ENCODE results near the gene QPCTL. TPM values are rescaled to one million over a fixed set of nuclear protein-coding genes. Genes with fewer than 3 reads are reported as not detected.

The QPCTL gene
- total and polyA plus RNA-seq, 10 of the 15 experiments (the other 5 are each of a cell fraction or from before 2014, with no cell fraction given) = 1.1 to 22.6 (median 11.2) TPM

DNA sequence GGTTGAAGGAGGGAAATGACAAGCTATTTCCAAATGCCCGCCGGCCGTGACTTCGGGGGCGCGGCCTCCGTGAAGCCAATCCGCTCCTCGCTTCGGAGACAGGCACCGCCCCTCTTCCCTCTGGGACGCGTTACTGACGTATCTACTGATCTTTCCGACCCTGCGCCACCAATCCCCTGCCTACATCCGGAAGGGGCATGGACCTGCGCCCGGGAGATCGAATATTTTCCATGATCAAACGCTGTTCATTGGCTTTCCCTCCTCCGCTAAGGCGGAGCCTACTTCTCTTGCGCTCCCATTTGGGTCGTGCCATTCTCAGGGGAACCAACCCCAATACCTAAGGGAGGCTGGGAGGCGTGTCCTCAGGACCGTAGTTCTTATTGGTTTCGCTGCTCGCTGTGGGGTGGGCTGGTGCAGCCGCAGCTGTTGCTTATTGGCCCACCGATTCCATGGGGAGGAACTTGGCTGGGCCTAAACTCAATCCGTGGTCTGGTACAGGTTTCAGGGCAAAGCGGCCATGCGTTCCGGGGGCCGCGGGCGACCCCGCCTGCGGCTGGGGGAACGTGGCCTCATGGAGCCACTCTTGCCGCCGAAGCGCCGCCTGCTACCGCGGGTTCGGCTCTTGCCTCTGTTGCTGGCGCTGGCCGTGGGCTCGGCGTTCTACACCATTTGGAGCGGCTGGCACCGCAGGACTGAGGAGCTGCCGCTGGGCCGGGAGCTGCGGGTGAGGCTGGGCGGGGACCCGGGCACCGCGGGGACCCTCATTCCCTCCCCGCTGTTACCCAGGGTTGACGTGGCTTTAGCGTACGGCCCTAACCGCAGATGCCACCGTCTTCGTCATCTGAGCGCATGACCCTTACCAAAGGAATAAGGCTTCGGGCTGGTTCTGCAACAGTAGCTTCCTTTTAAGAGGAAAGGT is at the start of gene QPCTL (continued):
- TF ChIP-seq HSF1 (IDR thresholded peaks at IDR 0.05; ENCODE audit: low read depth, low read length) (no peak), SUPT20H (IDR thresholded peaks at IDR 0.05; ENCODE audit: borderline replicate concordance, control insufficient read depth, low read depth, low read length) (no peak), ZNF207 (IDR thresholded peaks at IDR 0.05; ENCODE audit: borderline replicate concordance) (peak; percentile 86; the same call in 1 of the 2 replicates), NBN (IDR thresholded peaks at IDR 0.05) (0 out of 2 replicates have a peak, but pooled peaks have one; percentile 56), FOXM1 (IDR thresholded peaks at IDR 0.05; ENCODE audit: low read depth, low read length) (no peak), SIX5 (IDR thresholded peaks at IDR 0.05; ENCODE audit: low read depth, low read length, severe bottlenecking) (no peak), SREBF1 (IDR thresholded peaks at IDR 0.05; ENCODE audit: low read length) (no peak), RBBP5 (conservative IDR thresholded peaks at IDR 0.05) (no peak), SKIL (IDR thresholded peaks at IDR 0.05; ENCODE audit: low read depth, poor library complexity, severe bottlenecking) (no peak), CHD1 (IDR thresholded peaks at IDR 0.05; ENCODE audit: low read depth, low read length) (no peak), JUNB (IDR thresholded peaks at IDR 0.05) (no peak), USF2 (IDR thresholded peaks at IDR 0.05; ENCODE audit: borderline replicate concordance, low read depth, low read length) (no peak), ZNF217 (IDR thresholded peaks at IDR 0.05) (no peak), NFYA (IDR thresholded peaks at IDR 0.05; ENCODE audit: borderline replicate concordance, low read depth, low read length) (no peak; the same call in 1 of the 2 replicates), TARDBP (IDR thresholded peaks at IDR 0.05; ENCODE audit: borderline replicate concordance) (no peak), RELB (IDR thresholded peaks at IDR 0.05; ENCODE audit: low read depth) (no peak; the same call in 1 of the 2 replicates)
- TF ChIP-seq, protein P1, sequence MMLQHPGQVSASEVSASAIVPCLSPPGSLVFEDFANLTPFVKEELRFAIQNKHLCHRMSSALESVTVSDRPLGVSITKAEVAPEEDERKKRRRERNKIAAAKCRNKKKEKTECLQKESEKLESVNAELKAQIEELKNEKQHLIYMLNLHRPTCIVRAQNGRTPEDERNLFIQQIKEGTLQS (IDR thresholded peaks at IDR 0.05; ENCODE audit: borderline replicate concordance, extremely low read depth, low read depth, low read length) = no peak
- TF ChIP-seq, protein P2, sequence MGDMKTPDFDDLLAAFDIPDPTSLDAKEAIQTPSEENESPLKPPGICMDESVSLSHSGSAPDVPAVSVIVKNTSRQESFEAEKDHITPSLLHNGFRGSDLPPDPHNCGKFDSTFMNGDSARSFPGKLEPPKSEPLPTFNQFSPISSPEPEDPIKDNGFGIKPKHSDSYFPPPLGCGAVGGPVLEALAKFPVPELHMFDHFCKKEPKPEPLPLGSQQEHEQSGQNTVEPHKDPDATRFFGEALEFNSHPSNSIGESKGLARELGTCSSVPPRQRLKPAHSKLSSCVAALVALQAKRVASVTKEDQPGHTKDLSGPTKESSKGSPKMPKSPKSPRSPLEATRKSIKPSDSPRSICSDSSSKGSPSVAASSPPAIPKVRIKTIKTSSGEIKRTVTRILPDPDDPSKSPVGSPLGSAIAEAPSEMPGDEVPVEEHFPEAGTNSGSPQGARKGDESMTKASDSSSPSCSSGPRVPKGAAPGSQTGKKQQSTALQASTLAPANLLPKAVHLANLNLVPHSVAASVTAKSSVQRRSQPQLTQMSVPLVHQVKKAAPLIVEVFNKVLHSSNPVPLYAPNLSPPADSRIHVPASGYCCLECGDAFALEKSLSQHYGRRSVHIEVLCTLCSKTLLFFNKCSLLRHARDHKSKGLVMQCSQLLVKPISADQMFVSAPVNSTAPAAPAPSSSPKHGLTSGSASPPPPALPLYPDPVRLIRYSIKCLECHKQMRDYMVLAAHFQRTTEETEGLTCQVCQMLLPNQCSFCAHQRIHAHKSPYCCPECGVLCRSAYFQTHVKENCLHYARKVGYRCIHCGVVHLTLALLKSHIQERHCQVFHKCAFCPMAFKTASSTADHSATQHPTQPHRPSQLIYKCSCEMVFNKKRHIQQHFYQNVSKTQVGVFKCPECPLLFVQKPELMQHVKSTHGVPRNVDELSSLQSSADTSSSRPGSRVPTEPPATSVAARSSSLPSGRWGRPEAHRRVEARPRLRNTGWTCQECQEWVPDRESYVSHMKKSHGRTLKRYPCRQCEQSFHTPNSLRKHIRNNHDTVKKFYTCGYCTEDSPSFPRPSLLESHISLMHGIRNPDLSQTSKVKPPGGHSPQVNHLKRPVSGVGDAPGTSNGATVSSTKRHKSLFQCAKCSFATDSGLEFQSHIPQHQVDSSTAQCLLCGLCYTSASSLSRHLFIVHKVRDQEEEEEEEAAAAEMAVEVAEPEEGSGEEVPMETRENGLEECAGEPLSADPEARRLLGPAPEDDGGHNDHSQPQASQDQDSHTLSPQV (IDR thresholded peaks at IDR 0.05) = no peak
